Keratinocyte (primary cell): ENCODE measurements around the gene MRPL33.

Experiments
- EZH2 ChIP-seq: IDR thresholded peaks from one replicate; pipeline ENCODE4 v1.6.1; 2012; ENCODE audit warnings: inconsistent platforms, mild to moderate bottlenecking, low read length, moderate library complexity
- TF ChIP-seq, protein P1 (sequence below), 3 experiments: IDR thresholded peaks in 1 of 3; conservative IDR thresholded peaks in 1 of 3; optimal IDR thresholded peaks in 1 of 3; 2 replicates in 2 of 3; 3 replicates in 1 of 3; pipeline versions ENCODE3 to v1.5.1; 2011; ENCODE audit warnings: low read length in 3 of 3, mild to moderate bottlenecking in 3 of 3, moderate library complexity in 2 of 3, control low read depth in 1 of 3, inconsistent platforms in 1 of 3; ENCODE audit not compliant: insufficient read depth in 2 of 3; ENCODE audit errors: extremely low read depth in 1 of 3

DNA sequence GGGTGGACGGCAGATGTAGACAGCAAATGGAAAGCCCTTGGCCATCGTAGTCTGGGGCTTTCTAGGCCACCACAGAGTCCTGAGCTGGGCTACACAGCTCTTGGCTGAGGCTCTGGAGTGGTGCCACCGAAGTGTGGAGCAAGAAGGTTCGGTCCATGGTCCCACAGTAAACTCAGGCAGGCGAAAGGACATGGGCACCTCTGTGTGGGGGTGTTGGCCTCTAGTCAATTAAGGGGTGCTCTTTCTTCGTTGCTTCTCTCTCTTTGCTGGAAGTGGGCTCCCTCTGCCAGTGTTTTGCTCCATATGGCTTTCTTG, 34.7 kb upstream of the MRPL33 start:
- TF ChIP-seq, protein P1, sequence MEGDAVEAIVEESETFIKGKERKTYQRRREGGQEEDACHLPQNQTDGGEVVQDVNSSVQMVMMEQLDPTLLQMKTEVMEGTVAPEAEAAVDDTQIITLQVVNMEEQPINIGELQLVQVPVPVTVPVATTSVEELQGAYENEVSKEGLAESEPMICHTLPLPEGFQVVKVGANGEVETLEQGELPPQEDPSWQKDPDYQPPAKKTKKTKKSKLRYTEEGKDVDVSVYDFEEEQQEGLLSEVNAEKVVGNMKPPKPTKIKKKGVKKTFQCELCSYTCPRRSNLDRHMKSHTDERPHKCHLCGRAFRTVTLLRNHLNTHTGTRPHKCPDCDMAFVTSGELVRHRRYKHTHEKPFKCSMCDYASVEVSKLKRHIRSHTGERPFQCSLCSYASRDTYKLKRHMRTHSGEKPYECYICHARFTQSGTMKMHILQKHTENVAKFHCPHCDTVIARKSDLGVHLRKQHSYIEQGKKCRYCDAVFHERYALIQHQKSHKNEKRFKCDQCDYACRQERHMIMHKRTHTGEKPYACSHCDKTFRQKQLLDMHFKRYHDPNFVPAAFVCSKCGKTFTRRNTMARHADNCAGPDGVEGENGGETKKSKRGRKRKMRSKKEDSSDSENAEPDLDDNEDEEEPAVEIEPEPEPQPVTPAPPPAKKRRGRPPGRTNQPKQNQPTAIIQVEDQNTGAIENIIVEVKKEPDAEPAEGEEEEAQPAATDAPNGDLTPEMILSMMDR (optimal IDR thresholded peaks at IDR 0.05 in 1 of 3, IDR thresholded peaks at IDR 0.05 in 1 of 3, conservative IDR thresholded peaks at IDR 0.05 in 1 of 3; ENCODE audit: extremely low read depth in 1 of 3, insufficient read depth in 2 of 3, low read length in 3 of 3) = no peak
- TF ChIP-seq EZH2 = no peak
